BLaER1 treated with 17β-estradiol and CSF1 and Interleukin-3, amounts not matched to agents 10 nM and 100 nM (cell line): ENCODE data around the gene AGK.

Experiments used
- H3K27ac ChIP-seq, 11 experiments: shearing (Covaris generic); formaldehyde crosslinking; 2 replicates each; pipeline ENCODE4 v1.8.1; 2022
- H3K27me3 ChIP-seq, 11 experiments: shearing (Covaris generic); formaldehyde crosslinking; 2 replicates each; pipeline ENCODE4 v1.8.1; 2022
- H3K36me3 ChIP-seq, 11 experiments: shearing (Covaris generic); formaldehyde crosslinking; 2 replicates each; pipeline ENCODE4 v1.8.1; 2022
- H3K4me1 ChIP-seq, 10 experiments: shearing (Covaris generic); formaldehyde crosslinking; 2 replicates each; pipeline ENCODE4 v1.8.1; 2022
- H3K4me2 ChIP-seq, 11 experiments: shearing (Covaris generic); formaldehyde crosslinking; 2 replicates each; pipeline ENCODE4 v1.8.1; 2022
- H3K4me3 ChIP-seq, 10 experiments: shearing (Covaris generic); formaldehyde crosslinking; 2 replicates each; pipeline ENCODE4 v1.8.1; 2022
- H3K9ac ChIP-seq, 11 experiments: shearing (Covaris generic); formaldehyde crosslinking; 2 replicates each; pipeline ENCODE4 v1.8.1; 2022
- H3K9me3 ChIP-seq, 11 experiments: shearing (Covaris generic); formaldehyde crosslinking; replicated peaks in 1 of 11; 2 replicates each; pipeline ENCODE4 v1.8.1; 2022
- H4K20me1 ChIP-seq, 11 experiments: shearing (Covaris generic); formaldehyde crosslinking; 2 replicates each; pipeline ENCODE4 v1.8.1; 2022
- Cebpa-rat ChIP-seq, 11 experiments: shearing (Covaris generic); IDR thresholded peaks; 2 replicates each; pipeline ENCODE4 v1.8.1; 2022

The AGK gene

DNA sequence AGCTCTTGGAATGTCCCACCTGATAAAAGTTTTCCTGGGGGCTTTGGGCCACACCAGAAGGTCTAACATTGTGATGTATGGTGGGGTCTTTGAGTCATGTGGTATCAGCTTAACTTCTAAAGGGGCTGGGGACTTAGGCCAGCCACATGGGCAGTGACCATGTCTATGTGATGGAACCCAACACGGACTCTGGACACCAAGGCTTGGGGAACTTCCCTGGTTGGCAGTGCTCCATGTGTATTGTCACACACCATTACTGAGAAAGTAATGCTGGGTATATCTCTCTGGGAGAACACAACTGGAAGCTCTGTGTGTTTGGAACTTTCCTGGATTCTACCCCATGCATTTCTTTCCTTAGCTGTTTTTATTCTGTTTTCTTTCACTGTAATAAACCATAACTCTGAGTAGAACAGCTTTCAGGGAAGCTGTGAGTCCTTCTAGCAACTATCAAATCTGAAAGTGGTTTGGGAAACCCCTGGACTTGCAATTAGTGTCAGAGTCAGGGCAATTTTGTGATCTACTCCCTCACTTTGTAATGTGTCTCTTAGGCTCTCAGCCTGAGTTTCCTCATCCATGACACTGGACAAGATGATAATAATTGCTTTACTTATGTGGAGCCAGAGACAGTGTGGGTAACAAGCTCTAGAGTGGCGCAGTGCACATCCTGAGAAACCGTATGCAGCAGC lies 28.4 kb upstream of the AGK start:
- no peak overlapping the region for H3K9ac ChIP-seq
- H3K9me3 ChIP-seq, result no peaks in the 10 kb centered on the region
- no peaks in the 10 kb centered on the region for H4K20me1 ChIP-seq
- H3K4me3 ChIP-seq, result no peak overlapping the region
- no peak overlapping the region for H3K4me2 ChIP-seq
- H3K4me1 ChIP-seq, result peaks cover 0 to 6% (median 0%) of the 10 kb centered on the region in 10 experiments; a peak in 3 of 20 replicates
- no peak for TF ChIP-seq Cebpa-rat (IDR thresholded peaks at IDR 0.05)
- H3K36me3 ChIP-seq, result no peaks in the 10 kb centered on the region
- H3K27me3 ChIP-seq, result no peaks in the 10 kb centered on the region
- no peak overlapping the region for H3K27ac ChIP-seq

DNA sequence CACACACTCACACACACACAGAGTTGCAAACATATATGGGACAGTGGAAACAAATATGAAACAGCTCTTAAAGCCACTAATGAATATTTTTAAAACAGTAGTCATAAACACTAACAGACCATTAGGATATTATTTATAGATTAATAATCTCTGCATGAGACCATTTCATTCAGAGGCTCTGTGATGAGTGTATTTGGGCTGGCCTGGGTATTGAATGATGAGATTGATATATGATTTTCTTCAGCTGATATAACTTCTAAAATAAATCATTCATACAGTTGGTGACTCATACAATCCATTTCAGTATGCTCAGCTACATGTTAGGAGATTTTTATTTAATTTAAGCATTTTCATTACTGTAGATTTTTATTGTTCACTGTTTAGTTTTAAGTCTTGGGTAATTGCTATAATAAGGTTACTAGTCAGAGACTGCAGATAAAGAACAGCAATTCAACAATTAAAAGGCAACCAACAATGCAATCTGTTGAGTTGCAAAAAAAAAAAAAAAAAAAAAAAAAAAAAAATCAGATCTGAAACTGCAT lies 25.2 kb upstream of the AGK start:
- Histone ChIP-seq H3K4me2 (no peak overlapping the region), H3K4me1 (peaks cover 0 to 6% (median 0%) of the 10 kb centered on the region in 10 experiments; a peak in 3 of 20 replicates), H3K27ac (no peak overlapping the region), H3K36me3 (no peaks in the 10 kb centered on the region), H4K20me1 (no peaks in the 10 kb centered on the region), H3K27me3 (no peaks in the 10 kb centered on the region), H3K4me3 (no peak overlapping the region), H3K9ac (no peak overlapping the region), H3K9me3 (no peaks in the 10 kb centered on the region)
- no peak for TF ChIP-seq Cebpa-rat (IDR thresholded peaks at IDR 0.05)

DNA sequence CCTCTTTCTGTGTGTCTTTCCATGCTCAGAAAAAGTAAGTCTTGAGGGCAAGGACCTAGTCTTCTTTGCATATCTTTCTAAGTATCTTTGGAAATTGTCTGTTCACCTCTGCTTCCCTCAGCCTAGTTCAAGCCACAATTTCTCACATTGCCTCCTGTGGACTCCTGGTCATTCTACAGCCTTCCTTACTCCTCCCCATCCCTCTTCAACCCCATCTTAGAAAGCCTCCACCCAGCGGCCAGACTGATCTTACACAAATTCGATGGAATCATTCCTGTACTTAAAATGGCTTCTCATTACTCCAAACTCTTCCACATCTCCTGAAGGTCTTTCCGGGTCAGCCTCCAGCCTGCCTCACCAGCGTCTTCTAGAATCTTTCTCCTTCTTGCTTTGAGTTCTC lies 24.1 kb upstream of the AGK start:
- no peaks in the 10 kb centered on the region for H4K20me1 ChIP-seq
- H3K4me2 ChIP-seq, result no peak overlapping the region
- no peak for TF ChIP-seq Cebpa-rat (IDR thresholded peaks at IDR 0.05)
- no peak overlapping the region for H3K27ac ChIP-seq
- no peaks in the 10 kb centered on the region for H3K27me3 ChIP-seq
- no peak overlapping the region for H3K4me3 ChIP-seq
- H3K9me3 ChIP-seq, result no peaks in the 10 kb centered on the region
- no peaks in the 10 kb centered on the region for H3K36me3 ChIP-seq
- H3K4me1 ChIP-seq, result peaks cover 0 to 6% (median 0%) of the 10 kb centered on the region in 10 experiments; a peak in 3 of 20 replicates
- no peak overlapping the region for H3K9ac ChIP-seq

DNA sequence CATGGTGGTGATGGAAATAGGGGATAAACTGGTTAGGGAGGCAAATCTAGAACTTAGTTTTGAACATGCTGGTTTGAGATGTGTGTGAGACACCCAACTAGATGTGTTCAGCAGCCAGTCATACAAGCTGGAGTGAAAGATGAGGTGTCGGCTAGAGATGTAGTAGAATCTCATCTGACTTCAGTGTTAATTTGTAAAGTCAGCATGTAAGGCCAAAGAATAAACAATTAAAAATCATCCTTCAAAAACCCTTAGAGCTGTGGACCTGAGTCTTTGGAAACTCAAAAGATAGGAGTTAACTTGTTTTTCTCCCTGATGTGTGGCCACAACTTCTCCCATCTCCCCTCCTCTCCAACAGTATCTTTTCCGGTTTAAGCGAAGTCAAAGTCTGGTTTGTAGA lies 22.8 kb upstream of the AGK start:
- Histone ChIP-seq H3K4me1 (peaks cover 0 to 6% (median 0%) of the 10 kb centered on the region in 10 experiments; a peak in 3 of 20 replicates), H3K9me3 (no peaks in the 10 kb centered on the region), H4K20me1 (no peaks in the 10 kb centered on the region), H3K9ac (no peak overlapping the region), H3K4me3 (no peak overlapping the region), H3K27ac (no peak overlapping the region), H3K4me2 (no peak overlapping the region), H3K27me3 (no peaks in the 10 kb centered on the region), H3K36me3 (no peaks in the 10 kb centered on the region)
- no peak for TF ChIP-seq Cebpa-rat (IDR thresholded peaks at IDR 0.05)

DNA sequence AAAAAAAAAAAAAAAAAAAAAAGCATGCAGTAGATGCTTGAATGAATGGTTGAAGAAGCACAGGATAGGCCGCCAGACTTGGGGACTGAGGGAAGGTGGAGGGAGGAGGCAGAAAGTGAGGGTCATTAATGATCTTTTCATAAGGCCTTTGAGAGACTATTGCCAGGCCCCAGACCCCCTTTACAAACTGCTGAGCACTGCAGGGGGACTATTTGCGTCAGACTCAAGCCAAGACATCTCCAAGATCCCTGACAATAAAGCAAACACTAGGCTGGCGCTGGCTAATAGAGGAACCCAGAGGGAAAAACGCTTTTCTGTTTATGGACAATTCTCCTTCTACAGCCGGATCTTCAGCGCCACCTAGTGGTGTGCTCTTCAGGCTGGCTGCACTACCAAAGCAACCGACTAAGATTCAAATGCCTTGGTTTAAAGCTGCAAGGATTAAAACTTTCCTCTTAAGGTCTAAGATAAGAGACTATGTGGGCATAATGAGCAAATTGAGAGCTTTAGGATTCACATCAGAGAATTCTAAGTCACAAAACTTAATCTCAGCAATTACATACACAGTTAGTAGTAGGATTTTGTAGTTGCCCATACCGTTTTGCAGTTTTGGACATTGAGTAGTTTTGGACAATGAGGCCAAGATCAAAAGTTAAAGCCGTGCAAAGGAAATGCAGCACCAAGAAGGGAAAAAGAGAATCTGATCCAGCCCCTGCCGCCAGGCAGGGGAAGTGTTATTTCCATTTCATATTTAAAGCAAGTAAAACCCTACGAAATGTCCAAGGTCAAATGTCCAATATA lies 17.9 kb upstream of the AGK start:
- Histone ChIP-seq H4K20me1 (no peaks in the 10 kb centered on the region), H3K4me2 (no peak overlapping the region), H3K27me3 (no peaks in the 10 kb centered on the region), H3K9me3 (no peaks in the 10 kb centered on the region), H3K4me3 (no peak overlapping the region), H3K4me1 (no peaks in the 10 kb centered on the region), H3K9ac (no peak overlapping the region), H3K27ac (no peak overlapping the region), H3K36me3 (no peaks in the 10 kb centered on the region)
- TF ChIP-seq Cebpa-rat (IDR thresholded peaks at IDR 0.05), result no peak

DNA sequence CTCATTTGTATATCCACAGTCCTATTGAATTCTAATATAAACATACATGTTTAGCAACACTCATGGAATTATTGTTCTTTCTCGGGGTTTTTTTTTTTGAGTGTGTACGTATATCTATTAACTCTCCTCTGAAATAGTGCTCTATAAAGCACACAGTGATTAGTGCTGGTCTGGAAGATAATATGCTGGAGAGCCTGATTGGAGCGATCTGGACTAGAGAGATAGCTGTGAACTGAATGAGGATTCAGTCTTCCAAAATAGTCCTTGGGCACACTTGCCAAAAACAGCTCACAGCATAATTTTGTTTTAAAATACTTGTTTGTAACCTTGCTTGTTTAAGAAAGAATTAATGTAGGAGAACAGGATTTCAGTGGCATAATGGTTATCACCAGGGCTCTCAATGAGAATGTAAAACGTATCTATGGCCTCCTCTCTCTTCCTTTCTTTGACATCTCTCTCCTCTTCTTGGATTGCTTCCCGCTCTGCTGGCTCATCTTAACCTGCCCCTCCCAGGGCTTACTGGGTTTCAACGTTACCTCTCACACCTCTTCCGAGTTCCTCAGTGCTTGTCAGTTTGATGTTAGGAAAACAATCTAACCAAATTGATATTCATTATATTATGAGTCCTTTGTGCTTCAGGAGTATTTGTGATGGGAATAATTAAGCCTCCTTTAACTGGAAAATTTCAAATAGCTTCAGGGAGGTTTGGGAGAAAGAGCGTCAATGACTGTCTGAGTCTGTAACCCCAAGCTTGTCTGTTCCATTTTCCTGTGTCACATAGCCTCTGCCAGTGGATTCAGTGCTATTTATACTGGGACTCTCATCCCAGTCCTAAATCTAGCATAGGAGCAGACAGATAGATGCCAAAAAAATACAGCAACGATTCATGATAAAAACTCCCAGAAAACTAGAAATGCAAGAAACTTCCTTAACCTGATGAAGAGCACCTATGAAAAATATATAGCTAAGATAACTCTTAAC lies 16.2 kb upstream of the AGK start:
- Histone ChIP-seq H3K9ac (no peak overlapping the region; a peak in 1 of 22 replicates), H3K4me1 (no peaks in the 10 kb centered on the region), H3K27ac (no peak overlapping the region), H3K9me3 (no peaks in the 10 kb centered on the region), H3K4me3 (no peak overlapping the region), H3K27me3 (no peaks in the 10 kb centered on the region), H3K4me2 (no peak overlapping the region), H3K36me3 (no peaks in the 10 kb centered on the region), H4K20me1 (no peaks in the 10 kb centered on the region)
- no peak for TF ChIP-seq Cebpa-rat (IDR thresholded peaks at IDR 0.05)

DNA sequence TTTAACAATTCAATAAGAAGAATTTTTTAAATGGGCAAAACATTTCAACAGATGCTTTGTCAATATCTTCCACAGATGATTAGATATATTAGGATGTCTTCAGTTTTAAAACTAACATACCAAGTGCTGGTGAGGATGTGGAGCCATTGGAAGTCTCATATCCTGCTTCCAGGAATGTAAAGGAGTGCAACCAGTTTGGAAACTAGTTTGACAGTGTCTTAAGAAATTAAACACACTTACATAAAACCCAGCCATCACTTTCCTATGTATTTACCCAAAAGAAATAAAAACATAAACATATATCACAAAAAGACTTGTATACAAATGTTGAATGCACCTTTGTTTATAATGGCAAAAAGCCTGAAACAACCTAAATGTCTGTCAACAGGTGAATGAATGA lies 13.3 kb upstream of the AGK start:
- Histone ChIP-seq H3K9me3 (no peaks in the 10 kb centered on the region), H3K4me1 (no peaks in the 10 kb centered on the region), H3K27ac (no peak overlapping the region), H3K4me3 (no peak overlapping the region), H3K27me3 (no peaks in the 10 kb centered on the region), H3K36me3 (no peaks in the 10 kb centered on the region), H3K9ac (no peak overlapping the region), H4K20me1 (no peaks in the 10 kb centered on the region), H3K4me2 (no peak overlapping the region)
- TF ChIP-seq Cebpa-rat (IDR thresholded peaks at IDR 0.05), result no peak

DNA sequence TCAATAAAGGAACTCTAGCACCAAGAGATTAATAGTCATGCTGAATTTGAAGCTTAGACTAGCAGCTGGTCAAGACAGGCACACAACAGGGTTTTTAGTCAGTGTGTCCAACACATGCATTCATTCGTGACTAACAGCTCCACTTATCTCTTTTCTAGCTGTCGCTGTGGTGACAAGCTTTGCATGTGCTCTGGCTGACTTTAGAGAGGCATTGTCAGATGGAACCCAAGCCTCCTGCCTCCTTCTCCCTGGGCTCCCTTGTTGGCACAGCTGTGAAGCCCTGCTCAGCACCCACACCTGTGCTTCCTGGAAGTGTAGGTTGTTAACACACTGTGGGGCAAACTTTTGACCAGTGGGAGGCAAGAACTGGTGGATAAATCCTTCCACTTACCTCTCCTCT lies 9.8 kb upstream of the AGK start:
- Histone ChIP-seq H3K4me1 (peaks cover 4 to 17% (median 8%) of the 10 kb centered on the region in 10 experiments; a peak in 19 of 20 replicates), H3K27me3 (no peaks in the 10 kb centered on the region), H3K9ac (no peak overlapping the region), H3K36me3 (no peaks in the 10 kb centered on the region), H3K4me2 (no peak overlapping the region), H3K27ac (no peak overlapping the region), H4K20me1 (no peaks in the 10 kb centered on the region), H3K9me3 (no peaks in the 10 kb centered on the region; a peak in 1 of 22 replicates), H3K4me3 (no peak overlapping the region)
- TF ChIP-seq Cebpa-rat (IDR thresholded peaks at IDR 0.05), result no peak

DNA sequence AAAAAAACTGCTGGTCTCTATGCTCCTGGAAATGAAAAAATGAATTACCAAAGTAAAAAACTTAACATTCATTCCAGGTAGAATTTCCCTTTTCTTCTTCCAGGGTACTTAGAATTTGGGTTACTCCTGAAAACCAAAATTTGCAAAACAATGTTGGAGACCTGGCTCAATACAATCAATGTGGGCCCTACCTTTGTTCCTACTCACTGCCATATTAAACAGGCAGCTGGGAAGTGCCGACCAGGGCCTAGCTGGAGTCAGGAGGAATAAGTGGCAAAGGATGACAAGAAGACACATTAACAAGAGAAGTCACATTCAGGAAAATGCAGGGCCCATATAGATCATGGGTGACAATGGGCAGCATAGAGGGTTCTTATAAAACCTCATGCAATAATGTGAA lies 6.4 kb upstream of the AGK start:
- no peaks in the 10 kb centered on the region for H3K27me3 ChIP-seq
- H3K27ac ChIP-seq, result no peak overlapping the region
- H3K4me3 ChIP-seq, result no peak overlapping the region
- TF ChIP-seq Cebpa-rat (IDR thresholded peaks at IDR 0.05), result no peak
- peak overlapping the region in 1 of 11 experiments; percentile 65; a peak in 3 of 22 replicates for H3K4me2 ChIP-seq
- no peaks in the 10 kb centered on the region for H3K36me3 ChIP-seq
- no peak overlapping the region for H3K9ac ChIP-seq
- H4K20me1 ChIP-seq, result no peaks in the 10 kb centered on the region
- H3K9me3 ChIP-seq, result no peaks in the 10 kb centered on the region; a peak in 1 of 22 replicates
- peaks cover 9 to 23% (median 15%) of the 10 kb centered on the region in 10 experiments; a peak in 19 of 20 replicates for H3K4me1 ChIP-seq
